GM21367 (cell line): ENCODE measurements around the gene CLSTN2.

Source experiments
- ATAC-seq: cut with Tn5 transposase; IDR thresholded peaks from one replicate; pipeline ENCODE4 v1.9.1; 2021; ENCODE audit not compliant: unreplicated experiment

The CLSTN2 gene

GRCh38 chr3:140572334-140572733 is 637.3 kb downstream of the CLSTN2 start:
- ATAC-seq: no peak

GRCh38 chr3:140573011-140573410 is 638.0 kb downstream of the CLSTN2 start:
- no peak for ATAC-seq

- no peak for ATAC-seq
Measured at GRCh38 chr3:140574375-140574774, 639.4 kb downstream of the CLSTN2 start.

GRCh38 chr3:140576449-140576848 is 641.5 kb downstream of the CLSTN2 start:
- ATAC-seq: no peak

GRCh38 chr3:140577911-140578310 is 642.9 kb downstream of the CLSTN2 start:
- no peak for ATAC-seq

GRCh38 chr3:140579260-140579659 is 644.3 kb downstream of the CLSTN2 start:
- ATAC-seq: no peak

GRCh38 chr3:140580746-140581145 is 645.8 kb downstream of the CLSTN2 start:
- no peak for ATAC-seq

- no peak for ATAC-seq
Measured at GRCh38 chr3:140584549-140584948, 649.6 kb downstream of the CLSTN2 start.

- ATAC-seq: no peak
Measured at GRCh38 chr3:140585828-140586227, 650.8 kb downstream of the CLSTN2 start.

- no peak for ATAC-seq
Measured at GRCh38 chr3:140586311-140586710, 651.3 kb downstream of the CLSTN2 start.

GRCh38 chr3:140588558-140588957 is 653.6 kb downstream of the CLSTN2 start:
- ATAC-seq: no peak

GRCh38 chr3:140593766-140594165 is 658.8 kb downstream of the CLSTN2 start:
- no peak for ATAC-seq

- ATAC-seq: no peak
Measured at GRCh38 chr3:140595295-140595694, 660.3 kb downstream of the CLSTN2 start.

- ATAC-seq: no peak
Measured at GRCh38 chr3:140597364-140597763, 662.4 kb downstream of the CLSTN2 start.

GRCh38 chr3:140597792-140598191 is 662.8 kb downstream of the CLSTN2 start:
- no peak for ATAC-seq

GRCh38 chr3:140599009-140599408 is 664.0 kb downstream of the CLSTN2 start:
- ATAC-seq: no peak

- no peak for ATAC-seq
Measured at GRCh38 chr3:140599496-140599895, 664.5 kb downstream of the CLSTN2 start.

GRCh38 chr3:140601881-140602280 is 666.9 kb downstream of the CLSTN2 start:
- no peak for ATAC-seq

GRCh38 chr3:140602781-140603180 is 667.8 kb downstream of the CLSTN2 start:
- ATAC-seq: no peak

- ATAC-seq: no peak
Measured at GRCh38 chr3:140603766-140604165, 668.8 kb downstream of the CLSTN2 start.

GRCh38 chr3:140610544-140610943 is 675.6 kb downstream of the CLSTN2 start:
- no peak for ATAC-seq

- no peak for ATAC-seq
Measured at GRCh38 chr3:140614001-140614400, 679.0 kb downstream of the CLSTN2 start.

- ATAC-seq: no peak
Measured at GRCh38 chr3:140617135-140617534, 682.1 kb downstream of the CLSTN2 start.

- no peak for ATAC-seq
Measured at GRCh38 chr3:140626856-140627255, 691.9 kb downstream of the CLSTN2 start.
